Left ventricle myocardium superior (tissue), 1 donor: ENCODE results near the gene DDIT3. TPM values are rescaled to one million over a fixed set of nuclear protein-coding genes. Genes with fewer than 3 reads are reported as not detected.
"Not testable (repeated sequence)": the region's sequence is repeated elsewhere in the genome, so short reads cannot be mapped to it uniquely, and the experiment has no call there.

Experiments used
- ATAC-seq: fragments of 200-7000 bp; cut with Tn5 transposase; one replicate; pipeline ENCODE4 v1.9.1; 2020; ENCODE audit warnings: mild to moderate bottlenecking, moderate library complexity
- DNase-seq: peaks from one replicate; pipeline ENCODE4 v3.0.0-alpha.2; 2020
- intact Hi-C: fragments of 100-400 bp; cut with micrococcal nuclease; formaldehyde crosslinking; loops from one replicate; pipeline ENCODE4 v1.11.0; 2022
- long read RNA-seq: library from polyadenylated mRNA; unstranded; transcript quantifications from one replicate; pipeline ENCODE4 v2.0.0, GENCODE V29; 2021
- total RNA-seq: library from RNA; stranded (reverse); fragmentation: NEBNext Ultra II Directional; extraction: Animal tissue kit (Norgen Biotek cat#: 25700); gene quantifications from one replicate; pipeline ENCODE4 v1.2.1, GENCODE V29; 2021
- donor health status: DM: no; HTN: yes; CAD: no; lungs with severe emphysema.

DDIT3 gene, protein sequence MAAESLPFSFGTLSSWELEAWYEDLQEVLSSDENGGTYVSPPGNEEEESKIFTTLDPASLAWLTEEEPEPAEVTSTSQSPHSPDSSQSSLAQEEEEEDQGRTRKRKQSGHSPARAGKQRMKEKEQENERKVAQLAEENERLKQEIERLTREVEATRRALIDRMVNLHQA
- total RNA-seq, result 22.2 TPM
- long read RNA-seq, transcript DDIT3-201 (4 exons, 906 nt), result major isoform, 6 of 11 reads
- long read RNA-seq, partial matches to known transcripts, result 0 of 11 reads
- long read RNA-seq, other reads (novel, unspliced or antisense), result 1 of 11 reads

DNA sequence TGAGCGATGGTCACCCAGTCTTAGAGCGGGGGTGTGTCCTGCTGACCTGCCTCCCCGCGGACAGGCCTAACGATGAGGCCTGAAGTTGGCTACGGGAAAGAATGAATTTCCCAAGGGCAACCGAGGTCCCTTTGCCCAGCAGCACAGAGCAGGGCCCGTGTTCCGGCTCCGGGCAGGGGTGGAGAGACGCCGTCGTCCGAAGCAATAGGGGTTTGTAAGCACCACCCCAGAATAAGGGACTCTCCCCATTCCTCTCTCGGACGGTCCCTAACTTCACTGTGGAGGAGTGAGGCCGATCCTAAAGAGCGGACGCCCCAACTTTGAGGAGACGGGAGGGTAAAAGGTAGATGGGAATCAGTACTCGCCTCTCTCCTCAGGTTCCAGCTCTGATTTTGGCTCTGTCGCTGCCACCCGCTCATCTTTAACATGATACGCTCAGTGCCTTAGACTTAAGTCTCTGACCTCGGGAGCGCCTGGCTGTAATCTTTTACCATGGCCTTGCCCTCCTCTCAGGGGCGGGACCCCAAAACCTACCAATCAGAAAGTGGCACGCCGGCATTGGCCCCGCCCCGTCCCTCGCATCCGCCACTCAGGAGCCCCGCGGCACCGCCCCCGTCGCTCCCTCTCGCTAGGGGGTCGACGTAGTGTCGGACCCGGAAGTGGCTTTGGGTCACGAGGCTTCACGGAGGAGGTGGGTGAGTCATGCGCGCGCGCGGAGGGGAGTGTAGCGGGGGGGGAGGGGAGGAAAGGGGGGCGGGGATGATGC, at the start of gene DDIT3:
Gene DDIT3 (minus strand): TSS at position 462 of the 766 bp plus-strand sequence. CDS start 3,108 bp downstream, outside the sequence.
- intact Hi-C loops, result no loop called here
- DNase-seq, result peak; percentile 100

DNA sequence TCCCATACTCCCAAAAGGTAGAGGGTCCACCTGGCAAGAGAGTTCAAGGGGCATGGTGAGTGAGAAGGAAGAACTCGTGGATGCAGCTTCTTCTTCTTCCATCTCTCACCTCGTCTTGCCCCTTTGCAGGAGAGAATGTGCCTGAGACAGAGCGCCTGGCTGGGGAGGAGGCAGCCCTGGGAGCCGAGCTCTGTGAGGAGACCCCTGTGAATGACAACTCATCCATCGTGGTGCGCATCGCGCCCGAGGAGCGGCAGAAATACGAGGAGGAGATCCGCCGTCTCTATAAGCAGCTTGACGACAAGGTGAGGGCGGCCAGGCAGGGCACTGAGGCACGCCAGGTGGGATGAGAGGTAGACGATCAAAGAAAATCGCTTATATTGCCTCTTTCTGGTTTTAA, 49.5 kb upstream of the DDIT3 start:
- no peak for DNase-seq
- intact Hi-C loops, result no loop called here
- no peak for ATAC-seq

More for the DNA sequence above, at the start of gene DDIT3:
- peak; percentile 85 for ATAC-seq

- DNase-seq, result no peak
- intact Hi-C loops, result no loop called here
- no peak for ATAC-seq
Observed at GRCh38 chr12:57568838-57569237, 48.5 kb upstream of the DDIT3 start.

DNA sequence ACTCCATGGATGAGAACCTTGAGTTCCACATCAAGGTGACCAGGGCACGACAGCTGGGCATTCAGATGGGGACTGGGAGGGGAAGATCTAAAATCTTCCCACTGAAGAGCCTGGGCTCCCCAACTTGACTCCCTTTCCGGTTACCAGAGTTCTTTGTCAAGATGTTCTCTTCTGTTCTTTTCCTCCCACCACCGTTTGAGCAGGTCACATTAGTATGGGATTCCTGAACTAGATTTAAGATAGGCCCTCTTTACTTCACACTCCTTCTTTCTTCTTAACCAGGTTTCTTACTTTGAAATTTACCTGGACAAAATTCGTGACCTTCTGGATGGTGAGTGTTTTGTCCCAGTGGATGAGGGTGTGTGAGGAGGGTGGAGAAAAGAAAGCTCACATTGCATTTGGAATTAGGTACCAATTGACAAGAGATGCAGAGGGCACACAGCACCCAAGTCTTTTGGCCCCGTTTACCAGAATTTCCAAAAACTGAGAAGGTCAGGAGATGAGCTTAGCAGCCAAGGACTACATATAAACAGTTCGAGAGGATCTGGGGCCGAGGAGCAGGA, 43.9 kb upstream of the DDIT3 start:
- intact Hi-C loops, result no loop called here
- DNase-seq, result no peak
- no peak for ATAC-seq

GRCh38 chr12:57563358-57563757, 43.0 kb upstream of the DDIT3 start:
- intact Hi-C loops, result no loop called here
- DNase-seq, result no peak
- no peak for ATAC-seq

DNA sequence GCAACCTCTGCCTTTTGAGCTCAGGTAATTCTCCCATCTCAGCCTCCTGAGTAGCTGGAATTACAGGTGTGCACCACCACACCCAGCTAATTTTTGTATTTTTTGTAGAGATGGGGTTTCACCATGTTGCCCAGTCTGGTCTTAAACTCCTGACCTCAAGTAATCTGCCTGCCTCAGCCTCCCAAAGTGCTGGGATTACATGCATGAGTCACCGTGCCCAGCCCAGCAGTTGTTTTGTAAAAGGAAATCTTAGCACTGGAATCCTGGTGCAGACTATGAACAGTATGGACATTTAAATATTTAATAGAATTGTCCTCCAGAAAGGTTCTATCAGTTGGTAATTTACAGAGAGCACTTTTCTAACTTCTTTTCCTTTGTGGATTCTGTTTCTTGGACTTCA, 40.8 kb upstream of the DDIT3 start:
- intact Hi-C loops, DNase-seq, ATAC-seq: not testable (repeated sequence)

- intact Hi-C loops, result no loop called here
- DNase-seq (no peak), ATAC-seq (no peak)
Observed at GRCh38 chr12:57560516-57560915, 40.2 kb upstream of the DDIT3 start.

- intact Hi-C loops, result no loop called here
- no peak for DNase-seq
- ATAC-seq, result no peak
Observed at GRCh38 chr12:57558864-57559263, 38.5 kb upstream of the DDIT3 start.

DNA sequence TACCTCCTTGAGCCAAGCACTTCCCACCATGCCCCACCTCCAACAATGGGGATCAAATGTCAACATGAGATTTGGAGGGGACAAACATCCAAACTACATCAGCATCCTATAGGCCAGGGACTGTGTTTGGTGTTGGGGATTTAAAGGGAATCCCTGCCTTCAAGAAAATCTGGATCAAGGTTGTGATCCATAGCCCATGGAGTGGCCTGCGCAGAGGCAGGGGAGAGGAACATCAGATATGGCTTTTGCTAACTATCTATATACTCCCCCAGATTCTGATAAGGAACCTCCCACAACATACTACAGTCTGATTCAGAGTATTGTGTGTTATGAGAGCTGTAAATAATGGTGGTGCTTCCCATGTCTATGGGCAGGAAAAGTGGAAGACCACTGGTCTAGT, 34.6 kb upstream of the DDIT3 start:
- intact Hi-C loops, result no loop called here
- ATAC-seq, result no peak
- no peak for DNase-seq

DNA sequence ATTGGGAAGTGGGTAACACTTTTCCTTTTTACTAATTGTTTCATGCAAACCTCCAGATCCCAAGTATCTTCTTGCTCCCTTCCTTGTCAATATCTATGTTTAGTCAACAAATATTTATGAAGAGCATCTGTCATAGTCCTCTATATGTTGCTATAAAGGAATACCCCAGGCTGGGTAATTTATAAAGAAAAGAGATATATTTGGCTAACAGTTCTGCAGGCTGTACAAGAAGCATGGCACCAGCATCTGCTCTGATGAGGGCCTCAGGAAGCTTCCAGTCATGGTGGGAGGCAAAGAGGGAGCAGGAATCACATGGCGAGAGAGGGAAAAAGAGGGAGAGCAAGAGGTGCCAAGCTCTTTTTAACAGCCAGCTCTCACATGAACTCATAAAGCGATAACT, 34.1 kb upstream of the DDIT3 start:
- intact Hi-C loops, result no loop called here
- DNase-seq (no peak), ATAC-seq (no peak)

- DNase-seq (no peak), ATAC-seq (no peak)
- intact Hi-C loops, result no loop called here
Observed at GRCh38 chr12:57553343-57554202, 33.3 kb upstream of the DDIT3 start.

DNA sequence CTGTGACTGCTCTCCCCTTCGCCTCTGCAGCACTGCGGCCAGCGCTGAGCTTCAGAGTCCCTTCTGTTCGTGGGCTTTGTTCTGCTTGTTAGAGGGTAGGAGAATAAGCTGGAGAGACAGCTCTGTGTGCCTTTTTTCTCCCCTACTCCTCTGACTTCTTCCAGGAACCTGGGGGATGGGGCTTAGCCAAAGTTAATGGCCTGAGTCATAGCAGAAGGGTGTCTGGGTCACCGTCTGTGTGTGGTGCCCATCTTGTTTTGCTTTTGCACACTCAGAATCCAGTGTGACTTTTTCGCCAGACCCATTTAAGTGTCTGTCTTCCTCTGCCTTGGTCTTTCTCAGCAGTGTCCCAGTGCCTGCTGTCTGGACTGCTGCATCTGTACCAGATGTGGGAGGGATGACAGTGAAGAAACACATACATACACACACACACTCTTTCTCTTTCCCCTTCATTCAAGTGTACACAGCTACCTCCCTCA, 32.6 kb upstream of the DDIT3 start:
- intact Hi-C loops, result no loop called here
- DNase-seq (no peak), ATAC-seq (no peak)

DNA sequence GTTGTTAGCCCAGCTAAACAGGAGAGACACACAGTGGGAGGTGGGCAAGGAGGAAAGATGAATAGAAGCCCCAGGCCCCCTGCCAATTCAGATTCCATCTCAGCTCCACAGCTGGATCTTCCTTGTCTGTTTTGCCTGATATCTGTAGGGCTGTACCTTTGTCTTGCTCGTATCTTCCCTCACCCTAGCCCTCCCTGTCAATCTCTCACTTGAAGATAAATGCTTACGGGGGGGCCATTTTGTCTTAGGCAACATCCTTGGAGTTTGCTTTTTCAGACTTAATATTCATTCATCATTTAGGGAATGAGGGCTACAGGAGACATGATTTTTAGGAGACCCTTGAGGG, 32.0 kb upstream of the DDIT3 start:
- ATAC-seq, result no peak
- intact Hi-C loops, result no loop called here
- DNase-seq, result no peak

DNA sequence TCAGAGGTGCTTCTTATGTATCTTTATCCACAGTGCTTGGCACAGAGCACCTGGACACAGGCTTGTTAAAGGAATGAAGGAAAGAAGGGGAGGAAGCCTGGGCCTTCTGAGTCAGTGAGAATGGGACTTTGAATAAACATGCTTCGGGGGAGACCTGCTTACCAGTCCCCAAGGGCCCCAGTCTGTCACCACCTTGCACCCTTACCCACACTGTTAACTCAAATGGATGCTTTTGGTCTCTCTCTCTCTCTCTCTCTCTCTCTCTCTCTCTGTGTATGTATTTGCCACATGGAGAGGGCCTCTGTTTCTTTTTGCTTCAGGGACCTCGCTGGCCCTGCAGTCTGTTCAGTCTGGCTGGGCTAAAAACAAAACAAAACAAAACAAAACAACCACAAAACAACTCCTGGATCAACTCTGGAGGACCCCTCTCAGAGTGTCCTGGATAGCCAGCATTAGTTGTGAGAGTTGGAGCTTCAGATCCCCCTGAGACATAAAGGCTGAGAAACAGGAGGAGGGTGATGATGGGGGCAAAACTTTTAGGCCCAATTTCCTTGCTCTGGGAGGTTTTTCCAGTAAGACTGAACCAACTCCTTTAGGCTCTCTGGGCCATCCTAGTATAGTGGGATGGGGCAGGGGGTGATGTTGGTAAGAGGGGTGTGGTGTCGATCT, 31.5 kb upstream of the DDIT3 start:
- DNase-seq (no peak), ATAC-seq (no peak)
- intact Hi-C loops, result no loop called here

GRCh38 chr12:57550641-57551549, 30.6 kb upstream of the DDIT3 start:
- no peak for DNase-seq
- ATAC-seq, result no peak
- intact Hi-C loops, result no loop called here

- peak; percentile 47 for DNase-seq
- intact Hi-C loops, result no loop called here
- ATAC-seq, result no peak
Observed at GRCh38 chr12:57549909-57550640, 29.8 kb upstream of the DDIT3 start, which contains the start of gene KIF5A. Gene KIF5A, plus strand, starts transcription at chr12:57550044. Its CDS starts 228 bp downstream, at chr12:57550272.

- DNase-seq, result no peak
- intact Hi-C loops, result no loop called here
- ATAC-seq, result no peak
Observed at GRCh38 chr12:57549203-57549908, 29.0 kb upstream of the DDIT3 start.
